22Rv1 (cell line): Measurements from ENCODE around the gene FAM222A.

Experiments used
- H3K27ac ChIP-seq: fragments of 450-650 bp; 2 replicates; pipeline ENCODE4 v1.5.1; 2017
- ZFX ChIP-seq: fragments of 450-650 bp; IDR thresholded peaks from 2 replicates; pipeline ENCODE4 v1.6.1; 2017; ENCODE audit warnings: antibody characterized with exemption, borderline replicate concordance
- TF ChIP-seq, protein P1 (sequence below): fragments of 450-650 bp; IDR thresholded peaks from 2 replicates; pipeline ENCODE4 v1.5.1; 2017; ENCODE audit warnings: mild to moderate bottlenecking

Gene FAM222A

DNA sequence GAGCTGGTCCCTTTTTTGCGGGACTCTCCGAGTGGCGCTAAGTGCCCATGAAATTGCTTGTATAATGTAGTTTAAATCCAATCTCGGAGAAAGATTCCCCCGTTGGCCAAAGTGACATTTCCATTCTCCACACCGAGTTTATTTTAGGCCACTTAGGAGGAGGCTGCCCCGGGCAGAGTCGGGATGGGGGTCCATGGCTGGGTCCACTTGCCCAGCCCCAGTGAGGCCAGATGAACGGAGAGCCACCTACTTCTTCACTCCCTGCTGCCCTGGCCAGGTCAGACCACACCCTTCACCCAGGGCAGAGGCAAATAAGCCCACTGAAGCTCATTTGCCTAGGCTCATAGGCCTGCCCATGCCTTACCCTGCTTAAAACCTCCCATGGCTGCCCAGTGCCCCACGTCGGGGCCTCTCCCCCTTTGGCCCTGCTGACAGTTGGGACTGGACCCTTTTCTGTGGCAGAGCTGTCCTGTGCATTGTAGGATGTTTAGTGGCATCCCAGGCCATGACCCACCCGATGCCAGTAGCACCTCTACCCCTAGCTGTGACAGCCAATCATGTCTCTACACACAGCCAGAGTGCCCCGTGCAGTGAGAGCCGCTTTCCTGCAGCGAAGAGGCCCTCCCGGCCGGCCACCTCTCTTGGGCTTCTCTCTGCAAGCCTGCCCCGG, 51.3 kb downstream of the FAM222A start:
- no peak overlapping the region for H3K27ac ChIP-seq
- TF ChIP-seq ZFX: no peak
- TF ChIP-seq, protein P1, sequence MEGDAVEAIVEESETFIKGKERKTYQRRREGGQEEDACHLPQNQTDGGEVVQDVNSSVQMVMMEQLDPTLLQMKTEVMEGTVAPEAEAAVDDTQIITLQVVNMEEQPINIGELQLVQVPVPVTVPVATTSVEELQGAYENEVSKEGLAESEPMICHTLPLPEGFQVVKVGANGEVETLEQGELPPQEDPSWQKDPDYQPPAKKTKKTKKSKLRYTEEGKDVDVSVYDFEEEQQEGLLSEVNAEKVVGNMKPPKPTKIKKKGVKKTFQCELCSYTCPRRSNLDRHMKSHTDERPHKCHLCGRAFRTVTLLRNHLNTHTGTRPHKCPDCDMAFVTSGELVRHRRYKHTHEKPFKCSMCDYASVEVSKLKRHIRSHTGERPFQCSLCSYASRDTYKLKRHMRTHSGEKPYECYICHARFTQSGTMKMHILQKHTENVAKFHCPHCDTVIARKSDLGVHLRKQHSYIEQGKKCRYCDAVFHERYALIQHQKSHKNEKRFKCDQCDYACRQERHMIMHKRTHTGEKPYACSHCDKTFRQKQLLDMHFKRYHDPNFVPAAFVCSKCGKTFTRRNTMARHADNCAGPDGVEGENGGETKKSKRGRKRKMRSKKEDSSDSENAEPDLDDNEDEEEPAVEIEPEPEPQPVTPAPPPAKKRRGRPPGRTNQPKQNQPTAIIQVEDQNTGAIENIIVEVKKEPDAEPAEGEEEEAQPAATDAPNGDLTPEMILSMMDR: no peak

- H3K27ac ChIP-seq: no peak overlapping the region
- TF ChIP-seq, protein P1: no peak
- no peak for TF ChIP-seq ZFX
These were observed 51.8 kb downstream of the FAM222A start for GRCh38 chr12:109765446-109765810.

DNA sequence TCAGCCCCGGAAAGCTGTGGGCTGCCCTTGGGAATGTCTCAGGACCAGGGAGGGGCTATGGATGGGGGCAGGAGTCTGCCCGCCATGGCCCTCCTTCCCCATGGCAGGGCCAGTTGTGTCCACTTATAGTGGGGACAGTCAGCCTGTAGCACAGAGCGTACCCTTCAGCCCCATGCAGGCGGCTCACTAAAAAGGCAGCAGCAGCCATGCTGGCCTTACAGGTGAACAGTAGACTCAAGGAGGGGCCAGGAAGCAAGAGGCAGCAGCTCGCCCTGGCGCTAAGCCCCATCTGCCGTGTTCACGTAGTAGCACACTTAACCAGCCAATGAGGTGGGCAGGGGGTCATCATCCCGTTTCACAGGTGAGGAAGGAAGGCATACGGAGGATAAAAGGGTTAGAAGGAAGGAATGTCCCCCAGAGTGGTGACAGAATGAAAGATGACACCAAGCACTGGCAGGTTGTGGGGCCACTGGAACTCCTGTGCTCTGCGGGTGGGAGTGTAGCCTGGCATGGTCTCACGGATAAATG, 52.7 kb downstream of the FAM222A start:
- H3K27ac ChIP-seq: no peak overlapping the region
- TF ChIP-seq, protein P1: no peak
- TF ChIP-seq ZFX: no peak

- H3K27ac ChIP-seq: no peak overlapping the region
- TF ChIP-seq, protein P1: no peak
- TF ChIP-seq ZFX: no peak
These were observed 53.8 kb downstream of the FAM222A start for GRCh38 chr12:109767456-109767855.

GRCh38 chr12:109767991-109768900, 54.6 kb downstream of the FAM222A start:
- no peak overlapping the region for H3K27ac ChIP-seq
- TF ChIP-seq, protein P1: no peak
- TF ChIP-seq ZFX: no peak

- H3K27ac ChIP-seq: no peak overlapping the region
- TF ChIP-seq, protein P1: no peak
- no peak for TF ChIP-seq ZFX
These were observed 55.5 kb downstream of the FAM222A start for GRCh38 chr12:109768901-109769670.
